ENCODE results near the gene SARDH.
"Not testable (repeated sequence)": the region's sequence is repeated elsewhere in the genome, so short reads cannot be mapped to it uniquely, and the experiment has no call there.

SARDH gene

DNA sequence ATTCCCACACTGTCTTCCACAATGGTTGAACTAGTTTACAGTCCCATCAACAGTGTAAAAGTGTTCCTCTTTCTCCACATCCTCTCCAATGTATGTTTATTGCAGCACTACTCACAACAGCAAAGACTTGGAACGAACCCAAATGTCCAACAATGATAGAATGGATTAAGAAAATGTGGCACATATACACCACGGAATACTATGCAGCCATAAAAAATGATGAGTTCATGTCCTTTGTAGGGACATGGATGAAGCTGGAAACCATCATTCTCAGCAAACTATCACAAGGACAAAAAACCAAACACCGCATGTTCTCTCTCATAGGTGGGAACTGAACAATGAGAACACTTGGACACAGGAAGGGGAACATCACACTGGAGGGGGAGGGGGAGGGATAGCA is 28.1 kb upstream of the SARDH start:
- not testable (repeated sequence) for H3K9ac ChIP-seq (ENCODE audit: low read length); H3K4me1 ChIP-seq (ENCODE audit: control insufficient read depth, insufficient read depth, low read length); H3K27me3 ChIP-seq (ENCODE audit: control insufficient read depth, insufficient read depth, low read length); H3K27ac ChIP-seq (ENCODE audit: low read depth, low read length); H3K4me3 ChIP-seq (ENCODE audit: low read depth, low read length)
- peaks cover 14% of the 10 kb centered on the region for H3K9me3 ChIP-seq (ENCODE audit: control insufficient read depth, insufficient read depth, low read depth, low read length)
- peaks cover 57% of the 10 kb centered on the region for H3K36me3 ChIP-seq (ENCODE audit: control insufficient read depth, insufficient read depth, low read length)

DNA sequence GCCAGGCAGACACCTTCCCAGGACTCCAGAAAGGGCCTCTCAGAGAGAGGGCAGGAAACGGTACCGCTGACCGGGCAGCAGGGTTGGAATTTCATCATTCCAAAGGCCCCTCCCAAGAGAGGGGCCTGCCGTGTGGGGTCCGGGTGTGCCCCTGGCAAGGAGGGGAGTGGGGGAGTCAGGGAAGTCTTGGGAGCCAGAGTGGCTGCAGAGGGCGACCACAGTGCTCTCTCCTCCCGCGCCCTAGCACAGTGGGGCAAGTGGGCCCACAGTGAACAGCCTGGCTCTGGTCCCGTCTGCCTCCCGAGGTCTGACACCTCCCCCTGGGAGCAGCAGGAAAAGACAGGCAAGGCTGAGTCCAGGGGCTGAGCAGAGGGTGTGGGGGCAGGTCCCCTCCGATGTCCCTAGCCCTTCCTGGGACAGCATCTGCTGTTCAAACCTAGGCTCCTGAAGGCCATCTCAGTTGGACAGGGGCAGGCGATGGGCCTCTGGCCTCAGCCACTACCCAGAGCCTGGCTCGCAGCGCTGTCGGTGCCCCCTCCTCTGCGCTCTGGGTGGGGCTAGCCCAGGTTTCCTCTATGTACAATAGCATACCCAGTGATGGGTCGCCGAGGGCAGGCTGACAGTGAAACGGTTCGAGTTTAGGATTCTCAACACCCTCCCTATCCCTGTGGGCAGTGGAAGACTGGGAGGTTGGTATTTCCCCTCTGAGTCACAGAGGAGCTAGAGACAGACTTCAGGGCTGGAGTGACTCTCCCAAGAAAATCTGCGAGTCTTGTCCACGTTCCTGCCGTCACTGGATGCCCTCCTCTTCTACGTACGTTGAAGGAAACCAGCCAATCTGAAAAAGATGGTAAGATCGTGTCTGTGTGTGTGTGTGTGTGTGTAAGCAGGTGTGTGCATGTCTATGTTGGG is 25.4 kb upstream of the SARDH start:
- Histone ChIP-seq H3K27ac (ENCODE audit: low read depth, low read length) (no peak overlapping the region), H3K4me3 (ENCODE audit: low read depth, low read length) (no peak overlapping the region), H3K36me3 (ENCODE audit: control insufficient read depth, insufficient read depth, low read length) (peaks cover 38% of the 10 kb centered on the region), H3K4me1 (ENCODE audit: control insufficient read depth, insufficient read depth, low read length) (peaks cover 3% of the 10 kb centered on the region), H3K9ac (ENCODE audit: low read length) (no peak overlapping the region), H3K9me3 (ENCODE audit: control insufficient read depth, insufficient read depth, low read depth, low read length) (peaks cover 14% of the 10 kb centered on the region), H3K27me3 (ENCODE audit: control insufficient read depth, insufficient read depth, low read length) (no peaks in the 10 kb centered on the region)

DNA sequence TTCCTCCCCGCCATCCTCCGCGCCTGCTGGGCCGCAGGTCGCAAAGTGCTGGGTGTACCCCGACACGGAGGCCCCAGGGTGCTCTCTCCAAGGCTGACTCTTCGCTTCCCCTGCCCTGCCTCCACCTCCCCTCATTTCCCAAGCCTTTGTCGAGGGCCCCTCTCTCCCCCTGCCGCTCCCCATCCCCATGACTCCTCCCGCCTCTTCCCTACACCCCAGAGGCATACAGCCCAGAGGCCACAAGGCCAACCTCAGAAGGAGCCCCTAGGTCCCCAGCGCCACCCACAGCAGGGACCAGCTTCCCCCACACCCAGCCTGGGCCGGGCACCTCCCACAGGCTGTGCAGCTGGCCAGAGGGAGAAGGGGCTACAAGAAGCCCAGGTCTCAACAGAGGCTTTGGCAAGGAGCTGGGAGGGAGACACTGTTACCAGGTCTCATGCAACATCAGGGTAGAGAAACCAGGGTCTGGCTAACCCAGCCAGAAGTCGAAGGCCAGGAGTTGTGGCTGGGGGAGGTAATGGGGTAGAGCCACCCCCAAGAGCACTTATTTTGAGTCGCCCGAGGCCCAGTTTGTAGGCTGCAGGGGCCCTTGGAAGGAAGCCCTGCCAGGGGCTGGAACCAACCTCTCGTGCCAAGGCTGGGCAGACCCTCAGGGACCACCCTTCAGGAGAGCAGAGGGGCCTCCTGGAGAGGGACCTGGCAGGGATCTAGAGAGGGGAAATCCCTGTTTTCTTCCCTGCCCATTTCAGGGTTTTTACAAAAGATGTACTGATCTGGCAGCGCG is 24.5 kb upstream of the SARDH start:
- Histone ChIP-seq H3K27me3 (ENCODE audit: control insufficient read depth, insufficient read depth, low read length) (no peaks in the 10 kb centered on the region), H3K27ac (ENCODE audit: low read depth, low read length) (no peak overlapping the region), H3K4me3 (ENCODE audit: low read depth, low read length) (no peak overlapping the region), H3K9me3 (ENCODE audit: control insufficient read depth, insufficient read depth, low read depth, low read length) (peaks cover 7% of the 10 kb centered on the region), H3K9ac (ENCODE audit: low read length) (no peak overlapping the region), H3K4me1 (ENCODE audit: control insufficient read depth, insufficient read depth, low read length) (peaks cover 3% of the 10 kb centered on the region), H3K36me3 (ENCODE audit: control insufficient read depth, insufficient read depth, low read length) (peaks cover 30% of the 10 kb centered on the region)

- Histone ChIP-seq H3K4me3 (ENCODE audit: low read depth, low read length) (no peak overlapping the region), H3K4me1 (ENCODE audit: control insufficient read depth, insufficient read depth, low read length) (peaks cover 3% of the 10 kb centered on the region), H3K27me3 (ENCODE audit: control insufficient read depth, insufficient read depth, low read length) (no peaks in the 10 kb centered on the region), H3K9ac (ENCODE audit: low read length) (no peak overlapping the region), H3K27ac (ENCODE audit: low read depth, low read length) (no peak overlapping the region), H3K36me3 (ENCODE audit: control insufficient read depth, insufficient read depth, low read length) (peaks cover 20% of the 10 kb centered on the region), H3K9me3 (ENCODE audit: control insufficient read depth, insufficient read depth, low read depth, low read length) (no peaks in the 10 kb centered on the region)
These were observed 23.6 kb upstream of the SARDH start for GRCh38 chr9:133761641-133762248.

- no peak overlapping the region for H3K9ac ChIP-seq (ENCODE audit: low read length)
- peaks cover 3% of the 10 kb centered on the region for H3K4me1 ChIP-seq (ENCODE audit: control insufficient read depth, insufficient read depth, low read length)
- peaks cover 16% of the 10 kb centered on the region for H3K36me3 ChIP-seq (ENCODE audit: control insufficient read depth, insufficient read depth, low read length)
- no peak overlapping the region for H3K27ac ChIP-seq (ENCODE audit: low read depth, low read length)
- no peak overlapping the region for H3K4me3 ChIP-seq (ENCODE audit: low read depth, low read length)
- H3K27me3 ChIP-seq (ENCODE audit: control insufficient read depth, insufficient read depth, low read length): no peaks in the 10 kb centered on the region
- no peaks in the 10 kb centered on the region for H3K9me3 ChIP-seq (ENCODE audit: control insufficient read depth, insufficient read depth, low read depth, low read length)
These were observed 22.6 kb upstream of the SARDH start for GRCh38 chr9:133760713-133761290.

GRCh38 chr9:133759946-133760345 is 21.8 kb upstream of the SARDH start:
- no peak overlapping the region for H3K9ac ChIP-seq (ENCODE audit: low read length)
- no peak overlapping the region for H3K27ac ChIP-seq (ENCODE audit: low read depth, low read length)
- peaks cover 9% of the 10 kb centered on the region for H3K36me3 ChIP-seq (ENCODE audit: control insufficient read depth, insufficient read depth, low read length)
- H3K4me1 ChIP-seq (ENCODE audit: control insufficient read depth, insufficient read depth, low read length): peaks cover 3% of the 10 kb centered on the region
- no peaks in the 10 kb centered on the region for H3K27me3 ChIP-seq (ENCODE audit: control insufficient read depth, insufficient read depth, low read length)
- H3K9me3 ChIP-seq (ENCODE audit: control insufficient read depth, insufficient read depth, low read depth, low read length): 0 out of 2 replicates have a peak, but pooled peaks cover under 1% of the 10 kb centered on the region
- no peak overlapping the region for H3K4me3 ChIP-seq (ENCODE audit: low read depth, low read length)

- H3K27me3 ChIP-seq (ENCODE audit: control insufficient read depth, insufficient read depth, low read length): no peaks in the 10 kb centered on the region
- peak overlapping the region; percentile 11; the same call in 1 of the 2 replicates for H3K4me3 ChIP-seq (ENCODE audit: low read depth, low read length)
- no peak overlapping the region for H3K27ac ChIP-seq (ENCODE audit: low read depth, low read length)
- H3K9ac ChIP-seq (ENCODE audit: low read length): no peak overlapping the region
- H3K9me3 ChIP-seq (ENCODE audit: control insufficient read depth, insufficient read depth, low read depth, low read length): 0 out of 2 replicates have a peak, but pooled peaks cover 2% of the 10 kb centered on the region
- H3K4me1 ChIP-seq (ENCODE audit: control insufficient read depth, insufficient read depth, low read length): peaks cover 3% of the 10 kb centered on the region
- peaks cover 9% of the 10 kb centered on the region for H3K36me3 ChIP-seq (ENCODE audit: control insufficient read depth, insufficient read depth, low read length)
These were observed 21.2 kb upstream of the SARDH start for GRCh38 chr9:133759146-133759900.

- H3K4me3 ChIP-seq (ENCODE audit: low read depth, low read length): no peak overlapping the region
- peaks cover 11% of the 10 kb centered on the region; the same call in 1 of the 2 replicates for H3K9me3 ChIP-seq (ENCODE audit: control insufficient read depth, insufficient read depth, low read depth, low read length)
- H3K4me1 ChIP-seq (ENCODE audit: control insufficient read depth, insufficient read depth, low read length): peaks cover 3% of the 10 kb centered on the region
- no peaks in the 10 kb centered on the region for H3K27me3 ChIP-seq (ENCODE audit: control insufficient read depth, insufficient read depth, low read length)
- no peak overlapping the region for H3K27ac ChIP-seq (ENCODE audit: low read depth, low read length)
- no peak overlapping the region for H3K9ac ChIP-seq (ENCODE audit: low read length)
- peaks cover 5% of the 10 kb centered on the region; the same call in 1 of the 2 replicates for H3K36me3 ChIP-seq (ENCODE audit: control insufficient read depth, insufficient read depth, low read length)
These were observed 20.1 kb upstream of the SARDH start for GRCh38 chr9:133758228-133758627.

DNA sequence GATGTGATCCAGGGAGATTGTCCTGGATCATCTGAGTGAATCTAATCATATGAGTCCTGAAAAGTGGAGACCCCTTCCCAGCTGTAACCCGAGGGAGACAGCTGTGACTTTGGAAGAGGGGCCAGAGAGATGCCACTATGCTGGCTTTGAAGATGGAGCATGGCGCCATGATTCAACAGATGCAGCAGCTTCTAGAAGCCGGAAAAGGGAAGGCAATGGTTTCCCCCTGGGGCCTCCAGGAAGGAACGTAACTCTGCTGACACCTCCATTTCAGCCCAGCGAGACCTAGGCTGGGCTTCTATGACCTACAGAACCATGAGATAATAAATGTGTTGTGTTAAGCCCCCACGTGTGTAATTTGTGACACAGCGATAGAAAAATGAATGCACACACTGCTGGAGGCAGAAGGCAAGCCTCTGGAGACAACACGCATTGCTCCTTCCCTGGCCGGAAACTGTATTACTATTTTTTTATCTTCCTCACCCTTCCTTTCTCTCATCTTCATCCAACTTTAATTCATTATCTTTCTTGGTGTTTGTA is 16.6 kb upstream of the SARDH start:
- no peaks in the 10 kb centered on the region for H3K27me3 ChIP-seq (ENCODE audit: control insufficient read depth, insufficient read depth, low read length)
- no peaks in the 10 kb centered on the region for H3K36me3 ChIP-seq (ENCODE audit: control insufficient read depth, insufficient read depth, low read length)
- H3K4me1 ChIP-seq (ENCODE audit: control insufficient read depth, insufficient read depth, low read length): peaks cover 3% of the 10 kb centered on the region
- peaks cover 14% of the 10 kb centered on the region; the same call in 1 of the 2 replicates for H3K9me3 ChIP-seq (ENCODE audit: control insufficient read depth, insufficient read depth, low read depth, low read length)
- H3K27ac ChIP-seq (ENCODE audit: low read depth, low read length): no peak overlapping the region
- H3K9ac ChIP-seq (ENCODE audit: low read length): no peak overlapping the region
- H3K4me3 ChIP-seq (ENCODE audit: low read depth, low read length): no peak overlapping the region

GRCh38 chr9:133754187-133754586 is 16.0 kb upstream of the SARDH start:
- Histone ChIP-seq H3K36me3 (ENCODE audit: control insufficient read depth, insufficient read depth, low read length) (no peaks in the 10 kb centered on the region), H3K4me1 (ENCODE audit: control insufficient read depth, insufficient read depth, low read length) (peaks cover 2% of the 10 kb centered on the region), H3K9me3 (ENCODE audit: control insufficient read depth, insufficient read depth, low read depth, low read length) (peaks cover 14% of the 10 kb centered on the region; the same call in 1 of the 2 replicates), H3K9ac (ENCODE audit: low read length) (no peak overlapping the region), H3K27me3 (ENCODE audit: control insufficient read depth, insufficient read depth, low read length) (peaks cover 3% of the 10 kb centered on the region; the same call in 1 of the 2 replicates), H3K27ac (ENCODE audit: low read depth, low read length) (no peak overlapping the region), H3K4me3 (ENCODE audit: low read depth, low read length) (no peak overlapping the region)

Measured in HUES6 (cell line).